ENCODE results near the gene OR6K6. TPM values are rescaled to one million over a fixed set of nuclear protein-coding genes. Genes with fewer than 3 reads are reported as not detected.

Gene OR6K6
- polyA plus RNA-seq, 1 of the 3 experiments (the other 2 are of a cell fraction): not detected

DNA sequence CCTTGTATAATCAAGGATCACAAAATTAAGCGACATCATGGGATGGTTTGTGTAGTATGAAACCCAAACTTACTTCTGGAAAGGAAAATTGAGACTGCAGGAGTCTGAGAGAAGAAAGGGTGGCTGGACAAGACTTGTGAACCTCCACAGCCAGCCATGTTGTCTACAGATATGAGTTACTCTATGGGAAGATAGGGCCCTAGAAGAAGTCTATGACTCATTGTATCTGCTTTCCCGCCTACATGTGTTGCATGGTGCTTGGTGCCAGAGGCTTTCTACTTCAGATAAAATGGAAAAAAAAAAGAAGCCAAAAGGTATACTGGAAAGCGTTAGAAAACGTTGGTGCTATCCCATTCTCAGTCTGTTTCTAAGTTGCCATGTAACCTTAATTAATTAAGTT is 45.2 kb downstream of the OR6K6 start:
- H3K9me3 ChIP-seq: no peaks in the 10 kb centered on the region
- POLR2A ChIA-PET: no interaction called here
- H3K36me3 ChIP-seq (replicated peaks in 1 of 2; ENCODE audit: control insufficient read depth in 1 of 2, insufficient read depth in 2 of 2, low read length in 1 of 2): no peaks in the 10 kb centered on the region
- TF ChIP-seq SIN3A (IDR thresholded peaks at IDR 0.05; ENCODE audit: borderline replicate concordance, low read depth, low read length) (no peak), JUND (IDR thresholded peaks at IDR 0.05) (no peak)
- TF ChIP-seq, protein P1, sequence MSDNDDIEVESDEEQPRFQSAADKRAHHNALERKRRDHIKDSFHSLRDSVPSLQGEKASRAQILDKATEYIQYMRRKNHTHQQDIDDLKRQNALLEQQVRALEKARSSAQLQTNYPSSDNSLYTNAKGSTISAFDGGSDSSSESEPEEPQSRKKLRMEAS (IDR thresholded peaks at IDR 0.05; ENCODE audit: low read depth): no peak
- H3K27ac ChIP-seq (ENCODE audit: low read depth in 2 of 2, low read length in 1 of 2): no peak overlapping the region
- no peak overlapping the region for H3K9ac ChIP-seq
- no peak overlapping the region for H2AFZ ChIP-seq (ENCODE audit: low read depth)
- H3K4me3 ChIP-seq (ENCODE audit: low read depth in 2 of 2, low read length in 1 of 2): no peak overlapping the region
- no peak overlapping the region for H3K4me2 ChIP-seq
- H4K20me1 ChIP-seq (ENCODE audit: insufficient read depth): no peaks in the 10 kb centered on the region
- H3F3A ChIP-seq (replicated peaks; ENCODE audit: insufficient read depth): no peaks in the 10 kb centered on the region
- WGBS (ENCODE audit: low lambda C conversion rate): 0% methylated on average over 4 of the region's 4 CpGs
- H3K79me2 ChIP-seq (ENCODE audit: insufficient read depth): no peaks in the 10 kb centered on the region
- no peaks in the 10 kb centered on the region for H3K9me2 ChIP-seq
- CTCF ChIA-PET: no interaction called here
- H3K4me1 ChIP-seq (ENCODE audit: control insufficient read depth in 1 of 2, insufficient read depth in 2 of 2, low read depth in 1 of 2, low read length in 1 of 2): no peaks in the 10 kb centered on the region
- DNase-seq: no peak
- H3K27me3 ChIP-seq (ENCODE audit: insufficient read depth): no peaks in the 10 kb centered on the region

DNA sequence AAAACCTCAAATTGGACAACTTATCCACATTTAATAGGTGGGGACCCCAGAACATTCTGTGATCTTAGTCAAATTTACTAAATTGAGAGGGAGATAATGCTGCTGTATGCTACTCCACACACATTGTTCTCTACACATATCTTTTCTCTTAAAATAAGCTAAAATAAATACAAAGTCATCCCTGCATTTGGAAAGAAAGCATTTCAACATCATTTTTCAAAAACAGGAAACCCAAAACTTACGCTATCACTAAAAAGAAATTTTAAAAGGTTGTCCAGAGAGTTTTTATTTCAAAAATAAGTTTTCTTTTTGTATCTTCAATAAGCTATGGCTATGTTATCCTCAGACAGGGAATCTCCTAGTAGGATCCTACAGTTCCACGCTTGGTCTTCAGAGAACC is 46.0 kb downstream of the OR6K6 start:
- Histone ChIP-seq H3K4me1 (ENCODE audit: control insufficient read depth in 1 of 2, insufficient read depth in 2 of 2, low read depth in 1 of 2, low read length in 1 of 2) (no peaks in the 10 kb centered on the region), H3K9me3 (no peaks in the 10 kb centered on the region), H3K9ac (no peak overlapping the region), H3K27ac (ENCODE audit: low read depth in 2 of 2, low read length in 1 of 2) (no peak overlapping the region), H3K4me2 (no peak overlapping the region), H4K20me1 (ENCODE audit: insufficient read depth) (no peaks in the 10 kb centered on the region), H3K79me2 (ENCODE audit: insufficient read depth) (no peaks in the 10 kb centered on the region), H3F3A (replicated peaks; ENCODE audit: insufficient read depth) (no peaks in the 10 kb centered on the region), H3K27me3 (ENCODE audit: insufficient read depth) (no peaks in the 10 kb centered on the region), H3K36me3 (replicated peaks in 1 of 2; ENCODE audit: control insufficient read depth in 1 of 2, insufficient read depth in 2 of 2, low read length in 1 of 2) (no peaks in the 10 kb centered on the region), H3K9me2 (no peaks in the 10 kb centered on the region), H2AFZ (ENCODE audit: low read depth) (no peak overlapping the region), H3K4me3 (ENCODE audit: low read depth in 2 of 2, low read length in 1 of 2) (no peak overlapping the region)
- ChIA-PET CTCF (no interaction called here), POLR2A (no interaction called here)
- TF ChIP-seq SIN3A (IDR thresholded peaks at IDR 0.05; ENCODE audit: borderline replicate concordance, low read depth, low read length) (no peak), MXI1 (IDR thresholded peaks at IDR 0.05; ENCODE audit: low read depth, low read length) (no peak), GABPA (IDR thresholded peaks at IDR 0.05; ENCODE audit: low read depth) (no peak), REST (IDR thresholded peaks at IDR 0.05; ENCODE audit: low read depth, low read length) (no peak), GATA2 (CRISPR knock-in tag; IDR thresholded peaks at IDR 0.05) (no peak), FOSL2 (IDR thresholded peaks at IDR 0.05; ENCODE audit: borderline replicate concordance, low read depth) (no peak), TCF12 (IDR thresholded peaks at IDR 0.05) (no peak)
- under 1% methylated on average over 2 of the region's 2 CpGs for WGBS (ENCODE audit: low lambda C conversion rate)
- no peak for DNase-seq

DNA sequence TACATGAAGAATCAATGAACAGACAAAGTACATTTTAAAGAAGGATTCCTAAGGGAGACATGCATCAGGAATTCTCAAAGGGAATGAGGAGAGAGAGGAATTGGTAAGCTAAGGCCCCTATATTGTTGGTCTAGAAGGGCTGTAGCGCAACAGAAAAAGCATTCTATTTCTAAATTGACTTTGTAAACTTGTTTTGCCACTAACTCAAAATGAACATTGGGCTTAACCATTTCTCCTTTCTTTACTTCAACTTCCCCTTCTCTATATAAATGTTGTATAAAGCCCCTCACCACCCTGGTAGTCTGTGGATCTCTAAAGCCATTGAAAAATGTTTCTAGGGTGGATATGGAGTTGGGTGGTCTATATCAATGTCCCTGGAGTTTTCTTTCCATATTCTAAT is 46.9 kb downstream of the OR6K6 start:
- WGBS (ENCODE audit: low lambda C conversion rate): 3% methylated on average over 1 of the region's 1 CpG
- Histone ChIP-seq H3K4me2 (no peak overlapping the region), H3K4me1 (ENCODE audit: control insufficient read depth in 1 of 2, insufficient read depth in 2 of 2, low read depth in 1 of 2, low read length in 1 of 2) (no peaks in the 10 kb centered on the region), H3K9ac (no peak overlapping the region), H3K27ac (ENCODE audit: low read depth in 2 of 2, low read length in 1 of 2) (no peak overlapping the region), H3F3A (replicated peaks; ENCODE audit: insufficient read depth) (no peaks in the 10 kb centered on the region), H3K79me2 (ENCODE audit: insufficient read depth) (no peaks in the 10 kb centered on the region), H2AFZ (ENCODE audit: low read depth) (no peak overlapping the region), H4K20me1 (ENCODE audit: insufficient read depth) (no peaks in the 10 kb centered on the region), H3K36me3 (replicated peaks in 1 of 2; ENCODE audit: control insufficient read depth in 1 of 2, insufficient read depth in 2 of 2, low read length in 1 of 2) (no peaks in the 10 kb centered on the region), H3K27me3 (ENCODE audit: insufficient read depth) (no peaks in the 10 kb centered on the region), H3K9me2 (no peaks in the 10 kb centered on the region), H3K9me3 (no peaks in the 10 kb centered on the region), H3K4me3 (ENCODE audit: low read depth in 2 of 2, low read length in 1 of 2) (no peak overlapping the region)
- no peak for DNase-seq
- ChIA-PET POLR2A (no interaction called here), CTCF (no interaction called here)
- no peak for TF ChIP-seq EZH2phosphoT487 (IDR thresholded peaks at IDR 0.05; ENCODE audit: borderline replicate concordance, low read depth)
- TF ChIP-seq, protein P2, sequence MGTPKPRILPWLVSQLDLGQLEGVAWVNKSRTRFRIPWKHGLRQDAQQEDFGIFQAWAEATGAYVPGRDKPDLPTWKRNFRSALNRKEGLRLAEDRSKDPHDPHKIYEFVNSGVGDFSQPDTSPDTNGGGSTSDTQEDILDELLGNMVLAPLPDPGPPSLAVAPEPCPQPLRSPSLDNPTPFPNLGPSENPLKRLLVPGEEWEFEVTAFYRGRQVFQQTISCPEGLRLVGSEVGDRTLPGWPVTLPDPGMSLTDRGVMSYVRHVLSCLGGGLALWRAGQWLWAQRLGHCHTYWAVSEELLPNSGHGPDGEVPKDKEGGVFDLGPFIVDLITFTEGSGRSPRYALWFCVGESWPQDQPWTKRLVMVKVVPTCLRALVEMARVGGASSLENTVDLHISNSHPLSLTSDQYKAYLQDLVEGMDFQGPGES (IDR thresholded peaks at IDR 0.05; ENCODE audit: low read depth, low read length): no peak
- no peak for TF ChIP-seq REST (IDR thresholded peaks at IDR 0.05; ENCODE audit: low read depth, low read length)
- TF ChIP-seq MXI1 (IDR thresholded peaks at IDR 0.05; ENCODE audit: low read depth, low read length): no peak
- TF ChIP-seq, protein P3, sequence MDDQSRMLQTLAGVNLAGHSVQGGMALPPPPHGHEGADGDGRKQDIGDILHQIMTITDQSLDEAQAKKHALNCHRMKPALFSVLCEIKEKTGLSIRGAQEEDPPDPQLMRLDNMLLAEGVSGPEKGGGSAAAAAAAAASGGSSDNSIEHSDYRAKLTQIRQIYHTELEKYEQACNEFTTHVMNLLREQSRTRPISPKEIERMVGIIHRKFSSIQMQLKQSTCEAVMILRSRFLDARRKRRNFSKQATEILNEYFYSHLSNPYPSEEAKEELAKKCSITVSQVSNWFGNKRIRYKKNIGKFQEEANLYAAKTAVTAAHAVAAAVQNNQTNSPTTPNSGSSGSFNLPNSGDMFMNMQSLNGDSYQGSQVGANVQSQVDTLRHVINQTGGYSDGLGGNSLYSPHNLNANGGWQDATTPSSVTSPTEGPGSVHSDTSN (IDR thresholded peaks at IDR 0.05): no peak

All from SK-N-SH (cell line).